PC-9 (cell line): ENCODE measurements around the gene VCL.

Experiments used
- EZH2 ChIP-seq: fragments of 200-600 bp; sonication (generic); IDR thresholded peaks from 2 replicates; pipeline ENCODE4 v1.8.0; 2017; ENCODE audit warnings: antibody characterized with exemption, low read depth
- TF ChIP-seq, protein P1 (sequence below): fragments of 200-600 bp; sonication (generic); conservative IDR thresholded peaks from 2 replicates; pipeline ENCODE4 v1.6.1; 2017; ENCODE audit warnings: mixed run types, antibody characterized with exemption, mild to moderate bottlenecking, moderate library complexity

DNA sequence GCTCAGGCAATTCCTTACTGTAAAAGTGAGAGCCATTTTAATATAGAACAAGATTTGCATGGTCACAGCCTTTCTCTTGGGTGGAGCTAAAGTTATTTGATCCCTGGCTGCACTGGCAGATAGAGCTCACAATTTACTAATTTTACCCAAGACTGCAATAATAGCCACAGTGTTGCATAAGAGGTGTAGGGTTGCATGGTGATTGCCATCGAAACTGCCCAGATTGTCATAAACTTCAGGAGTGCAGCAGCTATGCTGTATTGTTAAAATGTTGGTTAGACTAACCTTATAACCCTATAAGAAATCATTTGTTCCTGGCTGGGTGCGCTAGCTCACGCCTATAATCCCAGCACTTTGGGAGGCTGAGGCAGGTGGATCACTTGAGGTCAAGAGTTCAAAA is 50.0 kb downstream of the VCL start:
- TF ChIP-seq, protein P1, sequence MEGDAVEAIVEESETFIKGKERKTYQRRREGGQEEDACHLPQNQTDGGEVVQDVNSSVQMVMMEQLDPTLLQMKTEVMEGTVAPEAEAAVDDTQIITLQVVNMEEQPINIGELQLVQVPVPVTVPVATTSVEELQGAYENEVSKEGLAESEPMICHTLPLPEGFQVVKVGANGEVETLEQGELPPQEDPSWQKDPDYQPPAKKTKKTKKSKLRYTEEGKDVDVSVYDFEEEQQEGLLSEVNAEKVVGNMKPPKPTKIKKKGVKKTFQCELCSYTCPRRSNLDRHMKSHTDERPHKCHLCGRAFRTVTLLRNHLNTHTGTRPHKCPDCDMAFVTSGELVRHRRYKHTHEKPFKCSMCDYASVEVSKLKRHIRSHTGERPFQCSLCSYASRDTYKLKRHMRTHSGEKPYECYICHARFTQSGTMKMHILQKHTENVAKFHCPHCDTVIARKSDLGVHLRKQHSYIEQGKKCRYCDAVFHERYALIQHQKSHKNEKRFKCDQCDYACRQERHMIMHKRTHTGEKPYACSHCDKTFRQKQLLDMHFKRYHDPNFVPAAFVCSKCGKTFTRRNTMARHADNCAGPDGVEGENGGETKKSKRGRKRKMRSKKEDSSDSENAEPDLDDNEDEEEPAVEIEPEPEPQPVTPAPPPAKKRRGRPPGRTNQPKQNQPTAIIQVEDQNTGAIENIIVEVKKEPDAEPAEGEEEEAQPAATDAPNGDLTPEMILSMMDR, result no peak
- no peak for TF ChIP-seq EZH2
